ENCODE measurements around the gene NOL11.

NOL11 gene

GRCh38 chr17:67717624-67718324 lies at the start of gene NOL11:
TSS of gene NOL11 (plus strand) at chr17:67717936. CDS start at chr17:67717948, 12 bp downstream.
- Histone ChIP-seq H3K9ac (ENCODE audit: low read length in 2 of 2) (peak within 1 kb of the TSS; percentile 99 to 100), H3K9me3 (ENCODE audit: control insufficient read depth in 2 of 2, low read length in 2 of 2) (no peaks in the 10 kb centered on the region), H3K4me1 (ENCODE audit: control insufficient read depth, insufficient read depth, low read length) (peaks cover 16% of the 10 kb centered on the region), H3K4me3 (ENCODE audit: low read length in 2 of 2) (peak within 1 kb of the TSS; percentile 100), H3K36me3 (ENCODE audit: control insufficient read depth in 2 of 2, insufficient read depth in 2 of 2, low read length in 2 of 2) (peaks cover 4 to 15% of the 10 kb centered on the region in 2 donors), H3K27me3 (ENCODE audit: control insufficient read depth in 1 of 2, insufficient read depth in 2 of 2, low read length in 2 of 2) (no peaks in the 10 kb centered on the region), H3K27ac (ENCODE audit: low read length) (peak within 1 kb of the TSS; percentile 94)

- Histone ChIP-seq H3K9ac (ENCODE audit: low read length in 2 of 2) (no peak overlapping the region), H3K4me3 (ENCODE audit: low read length in 2 of 2) (no peak overlapping the region), H3K27ac (ENCODE audit: low read length) (no peak overlapping the region), H3K27me3 (ENCODE audit: control insufficient read depth in 1 of 2, insufficient read depth in 2 of 2, low read length in 2 of 2) (no peaks in the 10 kb centered on the region), H3K9me3 (ENCODE audit: control insufficient read depth in 2 of 2, low read length in 2 of 2) (no peaks in the 10 kb centered on the region), H3K4me1 (ENCODE audit: control insufficient read depth, insufficient read depth, low read length) (no peaks in the 10 kb centered on the region), H3K36me3 (ENCODE audit: control insufficient read depth in 2 of 2, insufficient read depth in 2 of 2, low read length in 2 of 2) (no peaks in the 10 kb centered on the region)
Observed at GRCh38 chr17:67671493-67671892, 46.2 kb upstream of the NOL11 start.

DNA sequence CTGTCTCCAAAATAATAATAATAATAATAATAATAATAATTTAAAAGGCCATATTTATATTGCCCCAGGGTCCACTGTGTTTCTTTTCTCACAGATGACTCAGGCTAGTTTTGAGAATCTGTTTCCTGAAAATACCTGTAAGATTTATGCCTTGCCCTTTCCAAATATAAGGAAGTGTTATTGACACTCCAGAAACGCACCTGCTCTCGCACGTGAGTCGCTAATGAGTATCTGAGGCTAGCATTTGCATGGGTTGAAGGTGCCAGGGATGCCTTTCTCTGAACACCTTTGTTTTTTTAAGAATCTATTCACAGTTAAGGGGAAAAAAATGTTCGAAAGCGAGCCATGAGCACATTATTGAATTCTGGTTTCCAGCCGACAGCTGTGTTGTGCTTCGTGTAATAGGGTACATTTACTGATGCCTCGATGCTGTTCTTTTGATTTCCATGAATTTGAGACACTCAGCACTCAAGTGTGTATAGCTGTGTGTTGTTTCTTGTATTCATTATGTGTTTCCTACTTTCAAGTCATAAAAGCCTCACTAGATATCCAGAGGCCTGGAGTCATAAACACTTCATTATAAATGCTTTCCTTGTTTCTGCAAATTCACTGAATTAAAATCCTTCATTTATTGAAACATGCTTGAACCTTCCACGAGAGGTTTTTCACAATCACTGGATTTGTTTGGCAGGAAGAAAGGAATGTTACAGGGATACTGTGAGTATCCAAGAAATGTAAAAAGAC lies 45.0 kb upstream of the NOL11 start:
- H3K27me3 ChIP-seq (ENCODE audit: control insufficient read depth in 1 of 2, insufficient read depth in 2 of 2, low read length in 2 of 2): no peaks in the 10 kb centered on the region
- H3K27ac ChIP-seq (ENCODE audit: low read length): no peak overlapping the region
- no peak overlapping the region for H3K4me3 ChIP-seq (ENCODE audit: low read length in 2 of 2)
- no peaks in the 10 kb centered on the region for H3K4me1 ChIP-seq (ENCODE audit: control insufficient read depth, insufficient read depth, low read length)
- no peaks in the 10 kb centered on the region for H3K9me3 ChIP-seq (ENCODE audit: control insufficient read depth in 2 of 2, low read length in 2 of 2)
- H3K9ac ChIP-seq (ENCODE audit: low read length in 2 of 2): no peak overlapping the region
- no peaks in the 10 kb centered on the region for H3K36me3 ChIP-seq (ENCODE audit: control insufficient read depth in 2 of 2, insufficient read depth in 2 of 2, low read length in 2 of 2)

DNA sequence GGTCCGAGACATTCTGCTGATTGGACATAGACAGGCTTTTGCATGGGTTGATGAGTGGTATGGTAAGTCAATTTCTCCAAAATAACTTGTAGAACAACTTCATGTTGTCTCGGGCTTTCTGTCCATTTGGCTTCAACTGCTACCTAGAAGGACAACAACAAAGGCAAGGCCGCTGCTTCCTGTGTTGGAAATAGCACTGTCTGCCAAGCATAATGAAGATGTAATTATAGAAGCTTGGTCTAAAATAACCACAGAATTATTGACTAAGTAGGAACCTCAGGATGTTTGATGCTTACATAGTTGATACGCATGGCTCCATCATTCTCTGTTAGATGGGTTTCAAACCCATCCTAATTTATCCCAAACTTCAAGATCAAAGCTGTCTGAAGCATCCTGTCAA lies 42.3 kb upstream of the NOL11 start:
- Histone ChIP-seq H3K27ac (ENCODE audit: low read length) (no peak overlapping the region), H3K4me3 (ENCODE audit: low read length in 2 of 2) (no peak overlapping the region), H3K4me1 (ENCODE audit: control insufficient read depth, insufficient read depth, low read length) (no peaks in the 10 kb centered on the region), H3K9me3 (ENCODE audit: control insufficient read depth in 2 of 2, low read length in 2 of 2) (no peaks in the 10 kb centered on the region), H3K36me3 (ENCODE audit: control insufficient read depth in 2 of 2, insufficient read depth in 2 of 2, low read length in 2 of 2) (no peaks in the 10 kb centered on the region), H3K9ac (ENCODE audit: low read length in 2 of 2) (no peak overlapping the region), H3K27me3 (ENCODE audit: control insufficient read depth in 1 of 2, insufficient read depth in 2 of 2, low read length in 2 of 2) (no peaks in the 10 kb centered on the region)

DNA sequence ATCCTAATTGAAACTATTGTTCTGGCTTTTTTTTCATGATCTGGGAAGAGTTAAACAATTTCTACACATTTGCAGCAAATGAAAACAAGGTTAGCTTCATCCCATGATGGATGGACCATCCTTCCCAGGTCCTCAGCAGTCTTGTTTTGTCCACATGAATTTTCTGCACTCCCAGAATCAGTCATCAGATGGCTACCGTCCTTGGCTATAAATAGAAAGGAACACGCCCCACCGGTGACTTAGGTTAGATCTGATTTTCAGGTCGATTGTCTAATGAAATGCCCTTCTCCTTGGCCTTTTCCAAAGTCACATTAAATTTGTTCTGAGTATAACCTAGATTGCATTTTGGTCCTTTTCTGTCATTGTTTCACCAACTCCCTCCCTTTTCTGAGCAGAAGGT lies 41.4 kb upstream of the NOL11 start:
- Histone ChIP-seq H3K27ac (ENCODE audit: low read length) (no peak overlapping the region), H3K36me3 (ENCODE audit: control insufficient read depth in 2 of 2, insufficient read depth in 2 of 2, low read length in 2 of 2) (no peaks in the 10 kb centered on the region), H3K4me3 (ENCODE audit: low read length in 2 of 2) (no peak overlapping the region), H3K9ac (ENCODE audit: low read length in 2 of 2) (no peak overlapping the region), H3K4me1 (ENCODE audit: control insufficient read depth, insufficient read depth, low read length) (no peaks in the 10 kb centered on the region), H3K9me3 (ENCODE audit: control insufficient read depth in 2 of 2, low read length in 2 of 2) (no peaks in the 10 kb centered on the region), H3K27me3 (ENCODE audit: control insufficient read depth in 1 of 2, insufficient read depth in 2 of 2, low read length in 2 of 2) (no peaks in the 10 kb centered on the region)

GRCh38 chr17:67678414-67678813 lies 39.3 kb upstream of the NOL11 start:
- H3K27ac ChIP-seq (ENCODE audit: low read length): no peak overlapping the region

DNA sequence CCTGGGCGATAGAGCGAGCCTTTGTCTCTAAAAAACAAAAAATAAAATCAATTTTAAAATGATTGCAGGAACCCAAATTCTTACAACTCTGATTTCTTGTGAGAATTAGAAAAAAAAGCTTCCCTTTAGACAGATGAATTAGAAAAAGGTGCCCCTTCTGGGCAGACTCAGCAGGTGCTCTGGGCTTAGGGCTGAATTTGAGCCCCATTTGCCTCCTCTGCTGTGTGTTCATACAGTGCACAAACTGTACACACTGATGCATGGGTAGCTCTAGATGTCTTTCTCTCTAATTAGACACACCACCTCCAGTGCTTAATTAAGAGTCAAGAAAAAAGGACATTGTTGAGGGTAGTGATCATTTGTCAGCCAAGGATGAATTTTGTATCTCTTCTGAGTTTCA lies 38.5 kb upstream of the NOL11 start:
- no peaks in the 10 kb centered on the region for H3K9me3 ChIP-seq (ENCODE audit: control insufficient read depth in 2 of 2, low read length in 2 of 2)
- H3K9ac ChIP-seq (ENCODE audit: low read length in 2 of 2): no peak overlapping the region

More at GRCh38 chr17:67678414-67678813, 39.3 kb upstream of the NOL11 start:
- Histone ChIP-seq H3K36me3 (ENCODE audit: control insufficient read depth in 2 of 2, insufficient read depth in 2 of 2, low read length in 2 of 2) (no peaks in the 10 kb centered on the region), H3K9ac (ENCODE audit: low read length in 2 of 2) (no peak overlapping the region), H3K4me1 (ENCODE audit: control insufficient read depth, insufficient read depth, low read length) (no peaks in the 10 kb centered on the region), H3K27me3 (ENCODE audit: control insufficient read depth in 1 of 2, insufficient read depth in 2 of 2, low read length in 2 of 2) (no peaks in the 10 kb centered on the region), H3K4me3 (ENCODE audit: low read length in 2 of 2) (no peak overlapping the region), H3K9me3 (ENCODE audit: control insufficient read depth in 2 of 2, low read length in 2 of 2) (no peaks in the 10 kb centered on the region)

GRCh38 chr17:67679721-67680120 lies 38.0 kb upstream of the NOL11 start:
- H3K27ac ChIP-seq (ENCODE audit: low read length): no peak overlapping the region
- no peaks in the 10 kb centered on the region for H3K27me3 ChIP-seq (ENCODE audit: control insufficient read depth in 1 of 2, insufficient read depth in 2 of 2, low read length in 2 of 2)
- H3K4me3 ChIP-seq (ENCODE audit: low read length in 2 of 2): no peak overlapping the region
- H3K9me3 ChIP-seq (ENCODE audit: control insufficient read depth in 2 of 2, low read length in 2 of 2): no peaks in the 10 kb centered on the region
- H3K9ac ChIP-seq (ENCODE audit: low read length in 2 of 2): no peak overlapping the region
- no peaks in the 10 kb centered on the region for H3K36me3 ChIP-seq (ENCODE audit: control insufficient read depth in 2 of 2, insufficient read depth in 2 of 2, low read length in 2 of 2)
- no peaks in the 10 kb centered on the region for H3K4me1 ChIP-seq (ENCODE audit: control insufficient read depth, insufficient read depth, low read length)

More for the DNA sequence above, 38.5 kb upstream of the NOL11 start:
- H3K27me3 ChIP-seq (ENCODE audit: control insufficient read depth in 1 of 2, insufficient read depth in 2 of 2, low read length in 2 of 2): no peaks in the 10 kb centered on the region
- no peak overlapping the region for H3K27ac ChIP-seq (ENCODE audit: low read length)
- H3K4me3 ChIP-seq (ENCODE audit: low read length in 2 of 2): no peak overlapping the region
- no peaks in the 10 kb centered on the region for H3K4me1 ChIP-seq (ENCODE audit: control insufficient read depth, insufficient read depth, low read length)
- no peaks in the 10 kb centered on the region for H3K36me3 ChIP-seq (ENCODE audit: control insufficient read depth in 2 of 2, insufficient read depth in 2 of 2, low read length in 2 of 2)

GRCh38 chr17:67680445-67681224 lies 37.1 kb upstream of the NOL11 start:
- Histone ChIP-seq H3K27me3 (ENCODE audit: control insufficient read depth in 1 of 2, insufficient read depth in 2 of 2, low read length in 2 of 2) (no peaks in the 10 kb centered on the region), H3K4me3 (ENCODE audit: low read length in 2 of 2) (no peak overlapping the region), H3K9me3 (ENCODE audit: control insufficient read depth in 2 of 2, low read length in 2 of 2) (no peaks in the 10 kb centered on the region), H3K9ac (ENCODE audit: low read length in 2 of 2) (no peak overlapping the region), H3K4me1 (ENCODE audit: control insufficient read depth, insufficient read depth, low read length) (no peaks in the 10 kb centered on the region), H3K27ac (ENCODE audit: low read length) (no peak overlapping the region), H3K36me3 (ENCODE audit: control insufficient read depth in 2 of 2, insufficient read depth in 2 of 2, low read length in 2 of 2) (no peaks in the 10 kb centered on the region)

GRCh38 chr17:67682196-67682595 lies 35.5 kb upstream of the NOL11 start:
- Histone ChIP-seq H3K9me3 (ENCODE audit: control insufficient read depth in 2 of 2, low read length in 2 of 2) (no peaks in the 10 kb centered on the region), H3K9ac (ENCODE audit: low read length in 2 of 2) (no peak overlapping the region), H3K4me3 (ENCODE audit: low read length in 2 of 2) (no peak overlapping the region), H3K4me1 (ENCODE audit: control insufficient read depth, insufficient read depth, low read length) (no peaks in the 10 kb centered on the region), H3K27ac (ENCODE audit: low read length) (no peak overlapping the region), H3K36me3 (ENCODE audit: control insufficient read depth in 2 of 2, insufficient read depth in 2 of 2, low read length in 2 of 2) (no peaks in the 10 kb centered on the region), H3K27me3 (ENCODE audit: control insufficient read depth in 1 of 2, insufficient read depth in 2 of 2, low read length in 2 of 2) (no peaks in the 10 kb centered on the region)

All from stomach smooth muscle (tissue), 2 donors.